Lower lobe of right lung (tissue), 2 donors: ENCODE data around the gene TPM1. TPM values are rescaled to one million over a fixed set of nuclear protein-coding genes. Genes with fewer than 3 reads are reported as not detected.

ENCODE experiments used
- ATAC-seq, 2 donors: fragments of 200-7000 bp; cut with Tn5 transposase; one replicate each; pipeline ENCODE4 v1.9.1; 2020 to 2022; ENCODE audit warnings: mild to moderate bottlenecking in 2 of 2, moderate library complexity in 2 of 2
- DNase-seq: peaks from one replicate; pipeline ENCODE4 v3.0.0-alpha.2; 2020
- H3K27ac ChIP-seq: fragments of 200-600 bp; one replicate; pipeline ENCODE4 v1.8.0; 2022
- H3K27me3 ChIP-seq: fragments of 200-600 bp; one replicate; pipeline ENCODE4 v1.8.0; 2022; ENCODE audit warnings: low read depth
- H3K36me3 ChIP-seq: fragments of 200-600 bp; one replicate; pipeline ENCODE4 v1.8.0; 2022; ENCODE audit warnings: mild to moderate bottlenecking
- H3K4me1 ChIP-seq: fragments of 200-600 bp; one replicate; pipeline ENCODE4 v1.8.0; 2022
- H3K4me3 ChIP-seq: fragments of 200-600 bp; one replicate; pipeline ENCODE4 v1.8.0; 2022; ENCODE audit warnings: mild to moderate bottlenecking
- H3K9me3 ChIP-seq: fragments of 200-600 bp; one replicate; pipeline ENCODE4 v1.8.0; 2022
- intact Hi-C: fragments of 100-400 bp; cut with DNase I; formaldehyde crosslinking; loops from one replicate; pipeline ENCODE4 v1.11.0; 2022
- total RNA-seq: library from RNA; stranded (reverse); fragmentation: NEBNext Ultra II Directional; extraction: Animal tissue kit (Norgen Biotek cat#: 25700); gene quantifications from one replicate; pipeline ENCODE4 v1.2.1, GENCODE V29; 2021
- TF ChIP-seq, protein P1 (sequence below): fragments of 200-600 bp; IDR thresholded peaks from one replicate; pipeline ENCODE4 v1.8.0; 2022; ENCODE audit warnings: antibody characterized with exemption, mild to moderate bottlenecking
- donor health status: DM: no; HTN: yes; CAD: no; lungs with severe emphysema.

TPM1 gene
- total RNA-seq, 1 donor from 2014 or later, result 137 TPM

DNA sequence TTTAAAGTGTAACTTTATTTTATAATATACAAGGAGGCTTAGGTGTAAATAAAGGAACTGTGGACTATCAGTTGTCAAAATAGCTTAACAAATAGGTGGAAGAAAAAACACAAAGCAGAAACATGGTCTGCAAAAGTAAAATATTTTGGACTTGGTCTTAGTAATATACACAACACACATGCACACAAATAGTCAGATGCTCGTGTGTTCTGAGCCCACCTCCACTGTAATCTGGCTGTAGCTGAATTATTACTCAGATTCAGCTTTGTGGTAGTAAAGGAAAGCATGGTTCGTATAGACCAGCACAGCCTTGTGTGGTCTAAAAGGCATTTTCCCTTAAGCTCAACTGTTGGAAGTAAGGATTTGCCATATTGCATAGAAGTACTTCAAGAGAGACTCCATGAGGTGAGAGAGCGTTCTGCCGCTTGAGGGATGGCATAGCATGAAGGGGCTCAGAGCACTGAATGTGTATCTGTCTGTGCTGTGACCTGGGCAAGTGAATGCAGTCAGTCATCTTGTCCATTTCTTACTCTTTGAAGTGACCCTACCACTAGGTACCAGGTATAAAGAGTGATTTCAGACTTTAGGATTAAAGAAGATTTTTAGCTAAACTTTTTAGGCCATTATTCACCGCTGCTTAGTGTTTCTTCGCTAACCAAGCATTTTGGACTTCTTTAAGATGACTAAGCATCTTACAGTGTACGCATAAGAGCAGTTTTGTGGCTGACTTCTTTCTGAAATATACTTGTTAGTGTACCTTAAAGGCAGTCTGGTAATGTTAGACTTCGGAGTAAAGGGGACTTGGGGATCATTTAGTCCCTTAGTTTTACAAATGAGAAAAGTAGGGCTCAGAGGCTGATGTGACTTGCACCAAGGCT, 15.2 kb downstream of the TPM1 start:
- no peak for DNase-seq
- no peaks in the 10 kb centered on the region for H3K27me3 ChIP-seq
- intact Hi-C loops, result no loop called here
- H3K27ac ChIP-seq, result no peak overlapping the region
- TF ChIP-seq, protein P1, sequence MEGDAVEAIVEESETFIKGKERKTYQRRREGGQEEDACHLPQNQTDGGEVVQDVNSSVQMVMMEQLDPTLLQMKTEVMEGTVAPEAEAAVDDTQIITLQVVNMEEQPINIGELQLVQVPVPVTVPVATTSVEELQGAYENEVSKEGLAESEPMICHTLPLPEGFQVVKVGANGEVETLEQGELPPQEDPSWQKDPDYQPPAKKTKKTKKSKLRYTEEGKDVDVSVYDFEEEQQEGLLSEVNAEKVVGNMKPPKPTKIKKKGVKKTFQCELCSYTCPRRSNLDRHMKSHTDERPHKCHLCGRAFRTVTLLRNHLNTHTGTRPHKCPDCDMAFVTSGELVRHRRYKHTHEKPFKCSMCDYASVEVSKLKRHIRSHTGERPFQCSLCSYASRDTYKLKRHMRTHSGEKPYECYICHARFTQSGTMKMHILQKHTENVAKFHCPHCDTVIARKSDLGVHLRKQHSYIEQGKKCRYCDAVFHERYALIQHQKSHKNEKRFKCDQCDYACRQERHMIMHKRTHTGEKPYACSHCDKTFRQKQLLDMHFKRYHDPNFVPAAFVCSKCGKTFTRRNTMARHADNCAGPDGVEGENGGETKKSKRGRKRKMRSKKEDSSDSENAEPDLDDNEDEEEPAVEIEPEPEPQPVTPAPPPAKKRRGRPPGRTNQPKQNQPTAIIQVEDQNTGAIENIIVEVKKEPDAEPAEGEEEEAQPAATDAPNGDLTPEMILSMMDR, result no peak
- H3K4me1 ChIP-seq, result peaks cover 55% of the 10 kb centered on the region
- H3K9me3 ChIP-seq, result no peaks in the 10 kb centered on the region
- H3K4me3 ChIP-seq, result no peak overlapping the region
- ATAC-seq, result no peak
- peaks cover 60% of the 10 kb centered on the region for H3K36me3 ChIP-seq

DNA sequence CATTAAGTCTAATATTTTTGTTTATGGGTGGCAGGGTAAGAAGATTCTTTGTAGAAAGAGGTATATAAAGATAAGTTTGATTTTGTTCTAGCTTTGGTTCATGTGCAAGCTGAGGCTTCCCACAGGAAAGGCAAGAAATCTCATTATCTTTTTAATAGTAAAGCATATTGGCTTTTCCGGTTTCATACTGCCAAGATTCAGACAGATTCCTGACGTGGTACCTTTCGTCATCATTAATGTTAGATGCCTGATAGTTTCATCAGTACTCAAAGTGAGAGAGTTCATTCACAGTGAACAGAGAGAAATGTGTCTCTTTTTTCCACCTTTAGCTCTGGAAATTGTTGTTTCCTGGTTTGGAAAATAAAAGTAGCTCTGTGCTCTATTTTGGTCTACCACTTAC, 16.5 kb downstream of the TPM1 start:
- no peaks in the 10 kb centered on the region for H3K9me3 ChIP-seq
- no peaks in the 10 kb centered on the region for H3K27me3 ChIP-seq
- TF ChIP-seq, protein P1, result no peak
- H3K36me3 ChIP-seq, result peaks cover 74% of the 10 kb centered on the region
- no peak overlapping the region for H3K27ac ChIP-seq
- intact Hi-C loops, result no loop called here
- peaks cover 42% of the 10 kb centered on the region for H3K4me1 ChIP-seq
- ATAC-seq, result no peak
- H3K4me3 ChIP-seq, result no peak overlapping the region
- no peak for DNase-seq

DNA sequence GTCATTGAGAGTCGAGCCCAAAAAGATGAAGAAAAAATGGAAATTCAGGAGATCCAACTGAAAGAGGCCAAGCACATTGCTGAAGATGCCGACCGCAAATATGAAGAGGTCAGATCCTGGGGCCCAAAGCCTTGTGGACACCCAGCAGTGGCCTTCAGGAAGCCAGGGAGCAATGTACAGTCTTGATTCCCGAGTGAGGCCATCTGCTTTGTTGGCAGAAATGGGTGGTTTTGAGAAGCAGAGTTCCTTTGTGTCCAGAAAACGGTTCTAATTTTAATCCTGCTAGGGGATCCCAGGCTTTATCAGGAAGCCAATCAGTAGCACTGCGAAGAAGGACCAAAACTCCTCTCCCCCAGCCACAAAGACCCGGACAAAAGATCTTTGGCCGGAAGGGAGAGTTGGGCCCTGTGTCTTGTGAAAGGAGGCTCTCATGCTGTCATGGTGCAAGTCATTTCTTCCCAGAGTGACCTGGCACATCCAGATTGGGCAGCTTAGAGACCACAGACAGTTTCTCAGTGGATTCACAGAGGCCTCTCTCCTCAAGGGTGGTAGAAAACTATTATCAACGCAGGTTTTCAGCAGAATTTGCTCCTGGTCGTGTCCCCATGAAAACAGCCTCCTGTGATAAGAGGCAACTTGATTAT, 17.1 kb downstream of the TPM1 start:
- Histone ChIP-seq H3K4me1 (peaks cover 36% of the 10 kb centered on the region), H3K9me3 (no peaks in the 10 kb centered on the region), H3K36me3 (peaks cover 80% of the 10 kb centered on the region), H3K4me3 (no peak overlapping the region), H3K27me3 (no peaks in the 10 kb centered on the region), H3K27ac (no peak overlapping the region)
- no peak for DNase-seq
- intact Hi-C loops, result no loop called here
- TF ChIP-seq, protein P1, result no peak
- ATAC-seq, result peak in 1 of 2 donors; percentile 71

DNA sequence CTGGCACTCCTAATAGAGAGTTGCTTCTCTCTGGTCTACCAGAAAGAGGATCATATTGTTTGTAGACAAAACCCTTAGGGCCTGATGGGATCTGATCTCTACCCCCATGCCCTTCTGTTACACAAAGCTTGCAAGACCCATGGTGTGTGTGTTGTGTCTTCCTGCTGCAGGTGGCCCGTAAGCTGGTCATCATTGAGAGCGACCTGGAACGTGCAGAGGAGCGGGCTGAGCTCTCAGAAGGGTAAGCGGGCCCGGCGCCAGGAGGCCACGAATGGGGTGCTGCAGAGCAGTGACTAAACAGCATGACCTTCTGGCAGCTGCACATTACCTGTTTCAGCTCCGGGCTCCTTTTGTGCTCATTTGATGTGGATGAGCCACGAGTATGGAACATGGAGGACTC, 18.2 kb downstream of the TPM1 start:
- TF ChIP-seq, protein P1, result no peak
- DNase-seq, result no peak
- Histone ChIP-seq H3K4me1 (peaks cover 26% of the 10 kb centered on the region), H3K4me3 (no peak overlapping the region), H3K27ac (no peak overlapping the region), H3K9me3 (no peaks in the 10 kb centered on the region), H3K36me3 (peaks cover 88% of the 10 kb centered on the region), H3K27me3 (no peaks in the 10 kb centered on the region)
- intact Hi-C loops, result no loop called here
- no peak for ATAC-seq

DNA sequence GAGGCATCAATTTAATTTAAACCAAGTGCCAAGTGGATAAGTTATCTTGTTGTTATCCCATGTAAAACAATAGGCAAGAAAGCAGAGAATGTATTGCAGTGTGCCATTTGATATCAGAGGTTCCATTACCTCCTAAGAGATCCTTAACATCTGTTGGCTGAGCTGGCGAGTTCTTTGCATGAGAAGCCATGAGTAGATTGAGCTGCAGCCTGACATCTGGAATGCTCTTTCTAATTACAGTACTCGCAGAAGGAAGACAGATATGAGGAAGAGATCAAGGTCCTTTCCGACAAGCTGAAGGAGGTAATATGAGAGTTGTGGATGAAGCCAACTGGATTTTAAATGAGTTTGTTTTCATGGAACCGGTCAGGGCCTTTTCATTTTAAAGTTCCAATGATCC, 19.4 kb downstream of the TPM1 start:
- TF ChIP-seq, protein P1, result no peak
- H3K4me1 ChIP-seq, result peaks cover 13% of the 10 kb centered on the region
- H3K36me3 ChIP-seq, result peaks cover 98% of the 10 kb centered on the region
- H3K27ac ChIP-seq, result no peak overlapping the region
- H3K9me3 ChIP-seq, result no peaks in the 10 kb centered on the region
- DNase-seq (no peak), ATAC-seq (no peak)
- intact Hi-C loops, result no loop called here
- H3K27me3 ChIP-seq, result no peaks in the 10 kb centered on the region
- H3K4me3 ChIP-seq, result no peak overlapping the region
